HG03571 (cell line): ENCODE data around the gene JDP2.
"Not testable (repeated sequence)": the region's sequence is repeated elsewhere in the genome, so short reads cannot be mapped to it uniquely, and the experiment has no call there.

ENCODE experiments used
- ATAC-seq: cut with Tn5 transposase; IDR thresholded peaks from one replicate; pipeline ENCODE4 v1.9.1; 2021; ENCODE audit not compliant: unreplicated experiment

JDP2 gene

GRCh38 chr14:75427482-75428229, at the start of gene JDP2:
TSS of gene JDP2 (plus strand) at chr14:75428022. CDS start at chr14:75437921, 9,899 bp downstream.
- ATAC-seq, result peak; percentile 36

GRCh38 chr14:75379246-75379929, 48.4 kb upstream of the JDP2 start:
- no peak for ATAC-seq

GRCh38 chr14:75379930-75380270, 47.9 kb upstream of the JDP2 start:
- no peak for ATAC-seq

GRCh38 chr14:75380656-75381055, 47.2 kb upstream of the JDP2 start:
- no peak for ATAC-seq

GRCh38 chr14:75381642-75382041, 46.2 kb upstream of the JDP2 start:
- ATAC-seq, result no peak

GRCh38 chr14:75383219-75383618, 44.6 kb upstream of the JDP2 start:
- not testable (repeated sequence) for ATAC-seq

GRCh38 chr14:75383721-75384120, 44.1 kb upstream of the JDP2 start:
- ATAC-seq, result no peak

- no peak for ATAC-seq
Measured at GRCh38 chr14:75389679-75390078, 38.1 kb upstream of the JDP2 start.

- no peak for ATAC-seq
Measured at GRCh38 chr14:75390183-75390582, 37.6 kb upstream of the JDP2 start.

GRCh38 chr14:75391953-75392352, 35.9 kb upstream of the JDP2 start:
- ATAC-seq, result no peak

- no peak for ATAC-seq
Measured at GRCh38 chr14:75392686-75393641, 34.9 kb upstream of the JDP2 start.

- no peak for ATAC-seq
Measured at GRCh38 chr14:75393794-75394193, 34.0 kb upstream of the JDP2 start.

GRCh38 chr14:75395862-75396261, 32.0 kb upstream of the JDP2 start:
- ATAC-seq, result no peak

GRCh38 chr14:75399321-75399720, 28.5 kb upstream of the JDP2 start:
- no peak for ATAC-seq

GRCh38 chr14:75399843-75400775, 27.7 kb upstream of the JDP2 start:
- ATAC-seq, result no peak

- ATAC-seq, result no peak
Measured at GRCh38 chr14:75401361-75401760, 26.5 kb upstream of the JDP2 start.

GRCh38 chr14:75402867-75403413, 24.9 kb upstream of the JDP2 start:
- no peak for ATAC-seq

GRCh38 chr14:75404847-75405246, 23.0 kb upstream of the JDP2 start:
- ATAC-seq, result no peak

- ATAC-seq, result no peak
Measured at GRCh38 chr14:75406102-75406501, 21.7 kb upstream of the JDP2 start.

GRCh38 chr14:75406856-75407255, 21.0 kb upstream of the JDP2 start:
- no peak for ATAC-seq
